Measurements from ENCODE around the gene ULK3. TPM values are rescaled to one million over a fixed set of nuclear protein-coding genes. Genes with fewer than 3 reads are reported as not detected.

Gene ULK3
- polyA plus RNA-seq, 1 experiment, result 14.2 TPM

DNA sequence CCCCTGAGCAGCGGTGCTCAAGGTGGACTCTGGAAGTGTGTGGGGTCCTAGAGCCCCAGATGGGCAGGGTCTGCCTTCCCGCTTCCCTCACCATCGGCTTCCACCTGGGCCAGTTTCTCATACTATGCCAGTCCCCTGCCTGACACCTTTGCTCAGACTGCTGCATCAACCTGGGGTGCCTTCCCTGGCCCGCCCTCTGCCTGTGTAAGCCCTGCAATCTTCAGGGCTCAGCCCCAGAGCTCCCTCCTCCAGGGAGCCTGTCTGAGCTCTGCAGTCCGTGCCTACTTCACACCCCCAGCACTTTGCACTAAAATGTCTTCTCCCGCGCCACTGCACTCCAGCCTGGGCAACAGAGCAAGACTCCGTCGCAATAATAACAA lies 48.0 kb downstream of the ULK3 start:
- TF ChIP-seq, protein P1, sequence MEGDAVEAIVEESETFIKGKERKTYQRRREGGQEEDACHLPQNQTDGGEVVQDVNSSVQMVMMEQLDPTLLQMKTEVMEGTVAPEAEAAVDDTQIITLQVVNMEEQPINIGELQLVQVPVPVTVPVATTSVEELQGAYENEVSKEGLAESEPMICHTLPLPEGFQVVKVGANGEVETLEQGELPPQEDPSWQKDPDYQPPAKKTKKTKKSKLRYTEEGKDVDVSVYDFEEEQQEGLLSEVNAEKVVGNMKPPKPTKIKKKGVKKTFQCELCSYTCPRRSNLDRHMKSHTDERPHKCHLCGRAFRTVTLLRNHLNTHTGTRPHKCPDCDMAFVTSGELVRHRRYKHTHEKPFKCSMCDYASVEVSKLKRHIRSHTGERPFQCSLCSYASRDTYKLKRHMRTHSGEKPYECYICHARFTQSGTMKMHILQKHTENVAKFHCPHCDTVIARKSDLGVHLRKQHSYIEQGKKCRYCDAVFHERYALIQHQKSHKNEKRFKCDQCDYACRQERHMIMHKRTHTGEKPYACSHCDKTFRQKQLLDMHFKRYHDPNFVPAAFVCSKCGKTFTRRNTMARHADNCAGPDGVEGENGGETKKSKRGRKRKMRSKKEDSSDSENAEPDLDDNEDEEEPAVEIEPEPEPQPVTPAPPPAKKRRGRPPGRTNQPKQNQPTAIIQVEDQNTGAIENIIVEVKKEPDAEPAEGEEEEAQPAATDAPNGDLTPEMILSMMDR (IDR thresholded peaks at IDR 0.05; ENCODE audit: low read depth, low read length), result no peak
- Histone ChIP-seq H3K9me3 (ENCODE audit: control insufficient read depth, insufficient read depth, low read length) (no peaks in the 10 kb centered on the region), H3K27me3 (ENCODE audit: control insufficient read depth, insufficient read depth, low read length) (no peaks in the 10 kb centered on the region), H3K4me3 (ENCODE audit: low read depth, low read length) (no peak overlapping the region), H3K27ac (ENCODE audit: low read depth, low read length) (no peak overlapping the region)
- ChIA-PET POLR2A (no interaction called here), CTCF (interaction anchor here (0.9 to 4.0 kb wide), 2 partner anchors 24 to 26 kb away, joined by 3 to 21 read pairs; no protein-coding TSS in a partner anchor)
- DNase-seq (ENCODE audit: low read depth, low spot score), result no peak

DNA sequence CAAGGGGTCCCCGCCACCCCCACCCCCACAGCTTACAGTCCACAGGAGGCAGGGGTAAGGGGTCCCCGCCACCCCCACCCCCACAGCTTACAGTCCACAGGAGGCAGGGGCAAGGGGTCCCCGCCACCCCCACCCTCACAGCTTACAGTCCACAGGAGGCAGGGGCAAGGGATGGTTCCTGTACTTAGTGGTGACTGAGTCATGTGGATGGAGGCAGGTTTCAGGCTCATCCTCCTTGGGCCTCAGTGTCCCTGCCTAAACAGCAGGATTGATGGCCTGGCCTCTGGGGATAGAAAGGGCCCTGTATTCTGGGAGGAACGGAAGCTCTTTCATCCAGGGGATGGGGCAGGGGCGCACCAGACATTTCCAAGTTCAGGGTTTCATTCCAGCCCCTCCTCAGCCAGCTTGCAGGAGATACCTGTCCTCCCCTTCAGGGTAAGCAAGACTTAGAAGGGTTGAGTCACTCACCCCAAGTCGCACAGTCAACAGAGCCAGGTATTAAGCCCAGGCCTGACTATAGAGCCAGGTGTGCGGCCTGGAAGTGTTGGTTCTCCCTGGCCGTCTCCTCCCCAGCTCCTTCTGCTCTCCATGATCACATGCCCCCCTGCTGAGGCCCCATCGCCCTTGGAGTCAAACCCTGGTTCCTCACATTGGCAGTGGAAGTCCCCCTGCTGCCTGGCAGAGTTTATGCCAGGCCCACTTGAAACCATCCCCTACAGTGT lies 48.5 kb downstream of the ULK3 start:
- Histone ChIP-seq H3K4me3 (ENCODE audit: low read depth, low read length) (no peak overlapping the region), H3K9me3 (ENCODE audit: control insufficient read depth, insufficient read depth, low read length) (no peaks in the 10 kb centered on the region), H3K27ac (ENCODE audit: low read depth, low read length) (no peak overlapping the region), H3K27me3 (ENCODE audit: control insufficient read depth, insufficient read depth, low read length) (no peaks in the 10 kb centered on the region)
- TF ChIP-seq, protein P1 (IDR thresholded peaks at IDR 0.05; ENCODE audit: low read depth, low read length), result no peak
- CTCF ChIA-PET, result interaction anchor here (0.9 to 4.0 kb wide), 5 partner anchors 12 to 107 kb away, joined by 3 to 21 read pairs (median 4); partner anchors contain the start of gene CSK
- no peak for DNase-seq (ENCODE audit: low read depth, low spot score)
- POLR2A ChIA-PET, result interaction anchor here (1.1 kb wide), 1 partner anchor 11 kb away, joined by 3 read pairs; no protein-coding TSS in a partner anchor

DNA sequence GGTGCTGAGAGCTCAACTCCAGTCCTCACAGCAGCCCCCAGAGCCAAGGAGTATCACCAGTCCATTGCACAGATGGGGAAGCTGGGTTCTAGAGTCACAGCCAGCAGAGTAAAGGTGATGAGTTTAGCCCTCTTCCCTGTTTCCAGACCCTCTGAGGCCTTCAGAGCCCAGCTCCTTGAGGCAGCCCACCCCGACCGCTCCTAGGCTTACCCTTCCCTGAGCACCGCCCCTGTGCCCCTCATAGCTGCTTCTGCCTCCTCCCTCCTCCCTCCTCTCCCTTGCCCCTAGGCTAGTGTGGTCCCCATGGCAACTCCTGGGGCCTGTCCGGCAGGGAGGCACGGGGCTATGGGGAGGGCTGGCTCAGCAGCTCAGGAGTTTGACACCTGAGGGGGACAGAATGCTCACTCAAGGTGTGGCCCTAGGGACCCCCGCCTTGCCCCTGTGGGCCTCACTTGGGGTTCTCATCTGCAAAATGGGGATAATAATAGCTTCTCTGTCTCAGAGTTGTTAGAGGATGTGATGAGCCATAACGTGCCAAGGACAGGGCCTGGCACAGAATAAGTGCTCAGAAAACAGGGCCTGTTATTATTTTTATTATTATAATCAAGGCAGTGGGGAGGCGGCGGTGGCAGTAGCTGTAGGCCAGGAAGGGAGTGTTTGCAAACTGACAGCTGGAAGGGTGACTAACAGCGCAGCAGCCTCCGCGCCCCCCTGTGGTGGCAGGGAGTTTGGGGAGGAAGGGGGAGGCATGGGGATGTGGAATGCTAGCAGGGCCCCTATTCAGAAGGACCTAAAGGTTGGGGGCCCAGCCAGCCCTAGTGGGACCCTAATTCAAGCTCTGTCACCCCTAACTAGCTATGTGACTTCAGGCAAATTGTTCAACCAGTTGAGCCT lies 49.6 kb downstream of the ULK3 start:
- H3K4me3 ChIP-seq (ENCODE audit: low read depth, low read length), result no peak overlapping the region
- no peak overlapping the region for H3K27ac ChIP-seq (ENCODE audit: low read depth, low read length)
- no peaks in the 10 kb centered on the region for H3K9me3 ChIP-seq (ENCODE audit: control insufficient read depth, insufficient read depth, low read length)
- no peaks in the 10 kb centered on the region for H3K27me3 ChIP-seq (ENCODE audit: control insufficient read depth, insufficient read depth, low read length)
- no peak for DNase-seq (ENCODE audit: low read depth, low spot score)
- ChIA-PET CTCF (interaction anchor here (0.8 to 4.0 kb wide), 10 partner anchors 9 to 162 kb away, joined by 3 to 21 read pairs (median 5); partner anchors contain the start of gene CSK), POLR2A (interaction anchor here (1.1 kb wide), 1 partner anchor 10 kb away, joined by 3 read pairs; no protein-coding TSS in a partner anchor)
- TF ChIP-seq, protein P1 (IDR thresholded peaks at IDR 0.05; ENCODE audit: low read depth, low read length), result peak; percentile 21; the same call in 1 of the 2 replicates

DNA sequence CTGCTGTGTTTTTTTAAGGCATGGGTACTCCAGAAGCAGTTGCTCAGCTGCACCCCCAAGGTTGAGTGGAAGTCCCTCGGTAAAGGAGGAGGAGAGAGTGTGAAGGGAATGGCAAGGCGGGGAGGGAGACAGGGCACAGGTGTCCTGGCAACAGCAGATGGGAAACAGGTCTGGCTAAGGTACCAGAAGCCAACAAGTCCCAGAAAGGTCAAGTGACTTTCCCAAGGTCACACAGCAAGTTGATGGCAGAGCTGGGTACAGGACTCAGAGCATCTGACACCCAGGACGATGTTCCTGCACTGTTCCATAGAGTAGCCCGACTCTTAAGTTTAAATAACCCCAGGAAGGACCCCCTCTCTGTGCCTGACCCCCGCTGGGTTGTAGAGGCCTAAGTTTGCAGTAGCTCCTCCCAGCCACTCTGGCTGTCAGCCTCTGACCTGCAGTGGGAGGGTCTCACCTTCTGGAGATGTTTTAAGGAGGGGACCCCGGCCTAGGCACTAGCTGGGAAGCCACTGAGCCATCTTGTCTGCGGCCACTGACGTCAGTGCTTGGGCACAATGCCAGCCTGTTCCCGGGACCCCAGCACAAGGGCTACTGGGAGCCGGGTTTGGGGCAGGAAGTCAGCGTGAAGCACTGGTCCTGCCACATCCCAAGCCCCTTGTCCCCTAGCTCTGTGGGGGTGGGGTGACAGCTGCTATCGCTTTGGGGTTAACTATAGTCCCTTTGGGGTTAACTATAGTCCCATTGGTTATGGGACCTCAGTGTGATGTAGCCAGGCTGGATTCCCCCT lies 50.5 kb downstream of the ULK3 start:
- peak overlapping the region; percentile 2 for H3K27ac ChIP-seq (ENCODE audit: low read depth, low read length)
- CTCF ChIA-PET, result interaction anchor here (0.9 to 4.0 kb wide), 9 partner anchors 8 to 161 kb away, joined by 3 to 21 read pairs (median 6); no protein-coding TSS in a partner anchor
- no peak for DNase-seq (ENCODE audit: low read depth, low spot score)
- H3K27me3 ChIP-seq (ENCODE audit: control insufficient read depth, insufficient read depth, low read length), result no peaks in the 10 kb centered on the region
- H3K4me3 ChIP-seq (ENCODE audit: low read depth, low read length), result no peak overlapping the region
- H3K9me3 ChIP-seq (ENCODE audit: control insufficient read depth, insufficient read depth, low read length), result no peaks in the 10 kb centered on the region
- TF ChIP-seq, protein P1 (IDR thresholded peaks at IDR 0.05; ENCODE audit: low read depth, low read length), result no peak
- POLR2A ChIA-PET, result interaction anchor here (0.6 kb wide), 1 partner anchor 209 kb away, joined by 10 read pairs; no protein-coding TSS in a partner anchor

Data from AG04450 (cell line).